Tibial artery (tissue), 4 donors: ENCODE measurements around the gene ICE1.
"Not testable (repeated sequence)": the region's sequence is repeated elsewhere in the genome, so short reads cannot be mapped to it uniquely, and the experiment has no call there.

Experiments
- DNase-seq, 2 donors: peaks; one replicate each; pipeline ENCODE4 v3.0.0-alpha.2; 2019
- H3K27ac ChIP-seq, 2 donors: fragments of 200-600 bp; sonication (generic) in 1 of 2; 1 replicate in 1 of 2; 2 replicates in 1 of 2; pipeline ENCODE4 v1.5.1; 2018 to 2019; ENCODE audit warnings: mild to moderate bottlenecking in 1 of 2
- H3K27me3 ChIP-seq, 2 donors: fragments of 200-600 bp; sonication (generic) in 1 of 2; one replicate each; pipeline versions ENCODE4 v1.5.1 to v1.6.0; 2016 to 2019
- H3K36me3 ChIP-seq, 3 donors: fragments of 200-600 bp; sonication (generic) in 2 of 3; one replicate each; pipeline ENCODE4 v1.5.1; 2016 to 2019; ENCODE audit warnings: mild to moderate bottlenecking in 2 of 3
- H3K4me1 ChIP-seq, 4 donors: fragments of 200-600 bp; sonication (generic) in 2 of 4; 1 replicate in 3 of 4; 2 replicates in 1 of 4; pipeline ENCODE4 v1.5.1; 2016 to 2019
- H3K4me3 ChIP-seq, 2 donors: fragments of 200-600 bp; sonication (generic) in 1 of 2; 1 replicate in 1 of 2; 2 replicates in 1 of 2; pipeline ENCODE4 v1.5.1; 2018 to 2019; ENCODE audit warnings: mild to moderate bottlenecking in 2 of 2
- H3K9me3 ChIP-seq, 3 donors: fragments of 200-600 bp; sonication (generic) in 1 of 3; one replicate each; pipeline ENCODE4 v1.5.1; 2016 to 2019
- intact Hi-C: fragments of 100-400 bp; cut with DNase I; formaldehyde crosslinking; loops from one replicate; pipeline ENCODE4 v1.15.0; 2023; ENCODE audit warnings: low total_unique reads
- TF ChIP-seq, protein P1 (sequence below), 2 experiments: fragments of 200-600 bp in 1 of 2; fragments of 450-650 bp in 1 of 2; IDR thresholded peaks; one replicate each; pipeline ENCODE4 v1.5.1; 2017 to 2019; ENCODE audit warnings: antibody characterized with exemption in 2 of 2, mild to moderate bottlenecking in 1 of 2, moderate library complexity in 1 of 2

The ICE1 gene

DNA sequence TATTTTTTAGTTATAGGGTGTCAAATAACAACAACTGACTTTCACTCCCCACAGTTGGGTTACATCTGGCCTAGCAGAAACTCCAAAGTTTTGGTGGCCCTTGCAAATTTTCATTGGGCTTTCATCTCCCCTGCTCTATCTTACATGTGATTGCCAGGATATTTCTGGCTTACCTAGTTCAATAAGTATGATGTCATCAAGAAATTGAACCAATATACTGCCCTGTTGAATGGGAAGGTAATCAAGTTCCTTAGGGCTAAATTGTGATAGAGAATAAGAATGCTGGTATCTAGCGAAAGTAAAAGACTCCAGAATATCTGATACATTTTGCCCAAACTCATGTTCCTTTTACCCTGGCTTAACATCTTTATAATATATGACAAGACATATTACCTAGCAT, 17.0 kb upstream of the ICE1 start:
- H3K4me3 ChIP-seq, result no peak overlapping the region
- TF ChIP-seq, protein P1, sequence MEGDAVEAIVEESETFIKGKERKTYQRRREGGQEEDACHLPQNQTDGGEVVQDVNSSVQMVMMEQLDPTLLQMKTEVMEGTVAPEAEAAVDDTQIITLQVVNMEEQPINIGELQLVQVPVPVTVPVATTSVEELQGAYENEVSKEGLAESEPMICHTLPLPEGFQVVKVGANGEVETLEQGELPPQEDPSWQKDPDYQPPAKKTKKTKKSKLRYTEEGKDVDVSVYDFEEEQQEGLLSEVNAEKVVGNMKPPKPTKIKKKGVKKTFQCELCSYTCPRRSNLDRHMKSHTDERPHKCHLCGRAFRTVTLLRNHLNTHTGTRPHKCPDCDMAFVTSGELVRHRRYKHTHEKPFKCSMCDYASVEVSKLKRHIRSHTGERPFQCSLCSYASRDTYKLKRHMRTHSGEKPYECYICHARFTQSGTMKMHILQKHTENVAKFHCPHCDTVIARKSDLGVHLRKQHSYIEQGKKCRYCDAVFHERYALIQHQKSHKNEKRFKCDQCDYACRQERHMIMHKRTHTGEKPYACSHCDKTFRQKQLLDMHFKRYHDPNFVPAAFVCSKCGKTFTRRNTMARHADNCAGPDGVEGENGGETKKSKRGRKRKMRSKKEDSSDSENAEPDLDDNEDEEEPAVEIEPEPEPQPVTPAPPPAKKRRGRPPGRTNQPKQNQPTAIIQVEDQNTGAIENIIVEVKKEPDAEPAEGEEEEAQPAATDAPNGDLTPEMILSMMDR (IDR thresholded peaks at IDR 0.05), result no peak
- no peaks in the 10 kb centered on the region for H3K36me3 ChIP-seq
- no peaks in the 10 kb centered on the region for H3K4me1 ChIP-seq
- intact Hi-C loops, result no loop called here
- H3K27me3 ChIP-seq, result no peaks in the 10 kb centered on the region
- DNase-seq, result no peak
- peaks cover 0 to 10% (median 0%) of the 10 kb centered on the region in 3 donors for H3K9me3 ChIP-seq
- H3K27ac ChIP-seq, result no peak overlapping the region

GRCh38 chr5:5407924-5408323, 14.6 kb upstream of the ICE1 start:
- no peak overlapping the region for H3K27ac ChIP-seq
- no peaks in the 10 kb centered on the region for H3K36me3 ChIP-seq
- H3K4me1 ChIP-seq, result no peaks in the 10 kb centered on the region
- no peak for DNase-seq
- intact Hi-C loops, result no loop called here
- peaks cover 0 to 10% (median 0%) of the 10 kb centered on the region in 3 donors for H3K9me3 ChIP-seq
- no peak overlapping the region for H3K4me3 ChIP-seq
- TF ChIP-seq, protein P1 (IDR thresholded peaks at IDR 0.05), result no peak
- no peaks in the 10 kb centered on the region for H3K27me3 ChIP-seq

GRCh38 chr5:5409151-5409810, 13.2 kb upstream of the ICE1 start:
- DNase-seq, result no peak
- H3K4me3 ChIP-seq, result no peak overlapping the region
- no peaks in the 10 kb centered on the region for H3K36me3 ChIP-seq
- peaks cover 0 to 10% (median 0%) of the 10 kb centered on the region in 3 donors for H3K9me3 ChIP-seq
- no peaks in the 10 kb centered on the region for H3K27me3 ChIP-seq
- H3K27ac ChIP-seq, result no peak overlapping the region
- intact Hi-C loops, result no loop called here
- TF ChIP-seq, protein P1 (IDR thresholded peaks at IDR 0.05), result no peak
- no peaks in the 10 kb centered on the region for H3K4me1 ChIP-seq

GRCh38 chr5:5413856-5414255, 8.6 kb upstream of the ICE1 start:
- H3K4me3 ChIP-seq, H3K4me1 ChIP-seq, H3K27me3 ChIP-seq, H3K27ac ChIP-seq, H3K36me3 ChIP-seq, H3K9me3 ChIP-seq, DNase-seq: not testable (repeated sequence)
- intact Hi-C loops, result loop anchor here (10.0 kb wide), 1 partner anchor 529 kb away; no protein-coding TSS in a partner anchor

GRCh38 chr5:5414999-5415398, 7.5 kb upstream of the ICE1 start:
- H3K4me3 ChIP-seq, result no peak overlapping the region
- no peak overlapping the region for H3K27ac ChIP-seq
- no peaks in the 10 kb centered on the region for H3K27me3 ChIP-seq
- H3K4me1 ChIP-seq, result peaks cover 0 to 6% (median 3%) of the 10 kb centered on the region in 4 donors
- intact Hi-C loops, result loop anchor here (10.0 kb wide), 1 partner anchor 530 kb away; no protein-coding TSS in a partner anchor
- no peaks in the 10 kb centered on the region for H3K36me3 ChIP-seq
- H3K9me3 ChIP-seq, result no peaks in the 10 kb centered on the region
- TF ChIP-seq, protein P1 (IDR thresholded peaks at IDR 0.05), result no peak
- DNase-seq, result no peak

DNA sequence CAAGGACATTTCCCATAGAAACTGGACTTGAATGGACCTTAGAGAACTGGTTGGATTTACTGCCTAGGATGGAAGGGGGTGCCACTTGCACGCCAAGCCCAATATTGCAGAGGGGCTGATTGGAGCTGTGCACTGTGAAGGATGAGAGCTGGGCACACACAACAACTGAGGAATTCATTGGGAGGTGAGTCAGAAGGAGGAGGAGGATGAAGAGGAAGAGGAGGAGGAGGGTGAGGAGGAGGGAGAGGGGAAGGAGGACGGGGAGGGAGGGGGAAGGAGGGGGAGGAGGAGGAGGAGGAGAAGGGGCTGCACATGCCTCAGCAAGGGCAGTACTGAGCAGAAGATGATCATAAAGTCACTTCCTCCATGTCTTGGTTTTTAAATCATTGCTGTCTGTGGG, 5.7 kb upstream of the ICE1 start:
- Histone ChIP-seq H3K27ac (no peak overlapping the region), H3K27me3 (no peaks in the 10 kb centered on the region), H3K9me3 (no peaks in the 10 kb centered on the region), H3K4me3 (no peak overlapping the region), H3K4me1 (peaks cover 0 to 14% (median 5%) of the 10 kb centered on the region in 4 donors), H3K36me3 (no peaks in the 10 kb centered on the region)
- DNase-seq, result no peak
- intact Hi-C loops, result loop anchor here (2.0 to 10.0 kb wide), 2 partner anchors 276 to 532 kb away; partner anchors contain the start of gene ADAMTS16
- TF ChIP-seq, protein P1 (IDR thresholded peaks at IDR 0.05), result no peak
